Fibroblast of mammary gland (primary cell): ENCODE measurements around the gene ACTRT3.

Experiments
- DNase-seq: peaks from one replicate; pipeline ENCODE4 v3.0.0-alpha.2; 2010; ENCODE audit warnings: low read depth
- H3K4me3 ChIP-seq: 2 replicates; pipeline ENCODE4 v1.5.1; 2011; ENCODE audit warnings: low read depth, mild to moderate bottlenecking, low read length, moderate library complexity; ENCODE audit not compliant: control insufficient read depth
- TF ChIP-seq, protein P1 (sequence below): conservative IDR thresholded peaks from 2 replicates; pipeline ENCODE4 v1.5.1; 2011; ENCODE audit warnings: low read depth, low read length, inconsistent platforms; ENCODE audit not compliant: control insufficient read depth, insufficient read depth

The ACTRT3 gene

DNA sequence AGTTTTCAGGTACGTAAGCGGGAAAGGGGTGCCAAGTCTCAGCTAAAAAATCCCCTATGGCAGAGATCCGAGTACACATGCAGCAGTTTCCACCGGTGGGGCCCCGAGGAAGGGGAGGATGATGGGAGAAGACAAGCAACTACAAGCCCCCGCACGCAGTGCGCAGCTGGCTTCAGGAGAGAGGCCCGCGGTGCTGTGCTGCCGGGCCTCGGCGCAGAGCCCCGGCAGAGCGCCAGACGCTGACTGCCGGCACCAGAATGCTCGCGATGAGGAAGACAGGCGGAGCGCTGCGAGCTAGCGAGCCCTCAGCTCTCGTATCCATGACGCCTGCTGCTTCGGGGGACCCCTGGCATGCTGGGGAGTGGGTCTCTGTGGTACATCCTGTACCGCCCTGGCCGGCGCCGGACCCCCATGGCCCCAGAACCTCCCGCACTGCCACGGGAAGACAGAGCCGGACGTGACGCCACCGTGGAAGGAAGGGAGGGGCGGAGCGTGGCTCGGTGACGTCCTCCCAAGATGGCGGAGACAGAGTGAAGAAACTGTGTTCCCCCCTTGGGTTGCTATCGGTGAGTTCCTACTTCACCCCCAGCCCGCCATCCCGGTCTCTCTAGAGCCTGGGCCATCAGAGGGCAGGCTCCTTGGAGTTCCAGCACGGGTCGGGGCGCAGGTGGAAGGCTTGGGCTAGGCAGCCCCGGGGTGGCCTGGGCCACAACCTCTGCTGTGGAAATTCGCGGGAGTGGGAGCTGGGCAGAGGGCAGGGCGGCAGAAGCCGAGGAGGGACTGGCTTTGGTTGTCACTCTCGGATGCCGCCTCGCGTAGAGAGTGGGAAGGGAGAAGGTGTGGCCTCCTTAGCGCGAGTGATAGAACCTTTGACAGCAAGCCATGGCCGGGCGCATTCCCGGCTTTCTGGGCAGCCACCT, 3.8 kb upstream of the ACTRT3 start, which contains the start of gene MYNN:
TSS of gene MYNN (plus strand) at position 500 of the 920 bp plus-strand sequence. CDS start 900 bp downstream, outside the sequence.
- TF ChIP-seq, protein P1, sequence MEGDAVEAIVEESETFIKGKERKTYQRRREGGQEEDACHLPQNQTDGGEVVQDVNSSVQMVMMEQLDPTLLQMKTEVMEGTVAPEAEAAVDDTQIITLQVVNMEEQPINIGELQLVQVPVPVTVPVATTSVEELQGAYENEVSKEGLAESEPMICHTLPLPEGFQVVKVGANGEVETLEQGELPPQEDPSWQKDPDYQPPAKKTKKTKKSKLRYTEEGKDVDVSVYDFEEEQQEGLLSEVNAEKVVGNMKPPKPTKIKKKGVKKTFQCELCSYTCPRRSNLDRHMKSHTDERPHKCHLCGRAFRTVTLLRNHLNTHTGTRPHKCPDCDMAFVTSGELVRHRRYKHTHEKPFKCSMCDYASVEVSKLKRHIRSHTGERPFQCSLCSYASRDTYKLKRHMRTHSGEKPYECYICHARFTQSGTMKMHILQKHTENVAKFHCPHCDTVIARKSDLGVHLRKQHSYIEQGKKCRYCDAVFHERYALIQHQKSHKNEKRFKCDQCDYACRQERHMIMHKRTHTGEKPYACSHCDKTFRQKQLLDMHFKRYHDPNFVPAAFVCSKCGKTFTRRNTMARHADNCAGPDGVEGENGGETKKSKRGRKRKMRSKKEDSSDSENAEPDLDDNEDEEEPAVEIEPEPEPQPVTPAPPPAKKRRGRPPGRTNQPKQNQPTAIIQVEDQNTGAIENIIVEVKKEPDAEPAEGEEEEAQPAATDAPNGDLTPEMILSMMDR: no peak
- peak within 1 kb of the TSS; percentile 96 for H3K4me3 ChIP-seq
- peak; percentile 88 for DNase-seq

- peak overlapping the region; percentile 96 for H3K4me3 ChIP-seq
- peak; percentile 76 for DNase-seq
- TF ChIP-seq, protein P1: no peak
Observed at GRCh38 chr3:169772305-169772896, 3.0 kb upstream of the ACTRT3 start.

- DNase-seq: peak; percentile 77
- TF ChIP-seq, protein P1: no peak
- peak overlapping the region; percentile 96 for H3K4me3 ChIP-seq
Observed at GRCh38 chr3:169771497-169772304, 2.3 kb upstream of the ACTRT3 start.

DNA sequence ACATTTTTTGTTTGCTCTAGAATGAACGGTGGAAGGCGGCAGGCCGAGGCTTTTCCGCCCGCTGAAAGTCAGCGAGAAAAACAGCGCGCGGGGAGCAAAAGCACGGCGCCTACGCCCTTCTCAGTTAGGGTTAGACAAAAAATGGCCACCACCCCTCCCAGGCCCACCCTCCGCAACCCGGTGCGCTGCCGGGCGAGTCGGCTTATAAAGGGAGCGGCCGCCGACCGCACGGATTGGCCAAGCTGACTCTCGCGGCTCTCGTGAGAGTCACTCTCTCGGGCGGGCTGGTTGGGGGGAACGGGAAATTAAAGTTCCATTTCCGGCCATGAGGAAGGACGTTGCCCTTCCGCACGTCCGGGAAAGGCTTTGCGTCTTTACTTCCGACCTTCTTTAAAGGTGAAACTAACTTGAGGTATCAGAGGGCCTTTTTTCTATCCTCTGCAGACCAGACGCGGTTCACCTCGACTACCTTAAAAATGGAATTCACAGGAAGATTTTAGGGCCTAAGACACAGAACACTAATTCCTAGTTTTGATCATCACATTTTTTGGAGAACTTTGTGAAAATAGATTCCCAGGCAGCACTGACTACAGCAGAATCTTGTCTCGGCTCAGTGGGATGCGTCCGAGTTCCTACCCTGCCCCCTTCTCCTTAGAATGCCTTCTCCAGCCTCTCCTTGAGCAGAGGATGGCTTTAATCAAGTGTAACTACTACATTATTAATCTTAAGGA, 4.3 kb downstream of the ACTRT3 start, which contains the start of gene TERC:
TSS of gene TERC (minus strand) at position 179 of the 731 bp plus-strand sequence.
- peak within 1 kb of the TSS; percentile 86 for H3K4me3 ChIP-seq
- DNase-seq: peak; percentile 93
- TF ChIP-seq, protein P1: no peak

GRCh38 chr3:169764312-169764881, 5.0 kb downstream of the ACTRT3 start:
- H3K4me3 ChIP-seq: peak overlapping the region; percentile 86
- TF ChIP-seq, protein P1: no peak
- peak; percentile 60 for DNase-seq
